GM18511 (cell line): Measurements from ENCODE around the gene SLC22A23.

ENCODE experiments used
- ATAC-seq: cut with Tn5 transposase; IDR thresholded peaks from one replicate; pipeline ENCODE4 v1.9.1; 2021; ENCODE audit warnings: mild to moderate bottlenecking, moderate library complexity; ENCODE audit not compliant: unreplicated experiment

The SLC22A23 gene

GRCh38 chr6:3231247-3232016 is 225.4 kb downstream of the SLC22A23 start:
- ATAC-seq, result no peak

- ATAC-seq, result no peak
Measured at GRCh38 chr6:3230900-3231246, 226.0 kb downstream of the SLC22A23 start.

- ATAC-seq, result no peak
Measured at GRCh38 chr6:3230256-3230882, 226.5 kb downstream of the SLC22A23 start.

GRCh38 chr6:3229566-3230178 is 227.2 kb downstream of the SLC22A23 start:
- no peak for ATAC-seq

- peak; percentile 41 for ATAC-seq
Measured at GRCh38 chr6:3228771-3229565, 227.9 kb downstream of the SLC22A23 start.

- ATAC-seq, result no peak
Measured at GRCh38 chr6:3228046-3228671, 228.7 kb downstream of the SLC22A23 start.

GRCh38 chr6:3227363-3228045 is 229.3 kb downstream of the SLC22A23 start, which contains the start of gene TUBB2B:
Gene TUBB2B (minus strand): TSS chr6:3227653. CDS start chr6:3227543, 110 bp downstream.
- ATAC-seq, result no peak

GRCh38 chr6:3226481-3227362 is 230.1 kb downstream of the SLC22A23 start:
- no peak for ATAC-seq

GRCh38 chr6:3226042-3226441 is 230.8 kb downstream of the SLC22A23 start:
- ATAC-seq, result no peak

- ATAC-seq, result no peak
Measured at GRCh38 chr6:3222506-3223038, 234.3 kb downstream of the SLC22A23 start.

GRCh38 chr6:3221578-3221977 is 235.3 kb downstream of the SLC22A23 start:
- ATAC-seq, result no peak

GRCh38 chr6:3220366-3220765 is 236.5 kb downstream of the SLC22A23 start:
- ATAC-seq, result no peak
